GM18868 (cell line): Measurements from ENCODE around the gene FOXK1.

Experiments used
- ATAC-seq: cut with Tn5 transposase; IDR thresholded peaks from one replicate; pipeline ENCODE4 v1.9.1; 2021; ENCODE audit warnings: mild to moderate bottlenecking, moderate library complexity; ENCODE audit not compliant: unreplicated experiment

FOXK1 gene

DNA sequence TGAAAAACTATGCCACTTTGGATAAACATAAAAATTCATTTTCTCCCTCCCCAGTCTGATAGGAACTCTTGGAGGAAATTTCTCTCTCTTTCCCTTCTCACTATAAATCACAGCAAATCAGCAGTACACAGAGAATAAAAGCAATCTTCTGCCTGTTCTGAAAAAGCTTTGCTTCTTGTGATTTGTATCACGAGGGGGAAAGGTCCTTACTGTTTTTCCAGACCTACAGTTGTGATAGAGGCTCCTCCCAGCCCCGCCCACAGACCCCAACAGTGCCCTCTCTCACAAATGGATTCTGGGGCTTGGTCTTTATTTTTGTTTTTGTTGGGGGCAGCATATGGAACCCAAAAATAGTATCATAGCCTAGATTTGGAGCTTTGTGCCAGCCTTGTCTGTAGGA is 12.2 kb downstream of the FOXK1 start:
- ATAC-seq: no peak

DNA sequence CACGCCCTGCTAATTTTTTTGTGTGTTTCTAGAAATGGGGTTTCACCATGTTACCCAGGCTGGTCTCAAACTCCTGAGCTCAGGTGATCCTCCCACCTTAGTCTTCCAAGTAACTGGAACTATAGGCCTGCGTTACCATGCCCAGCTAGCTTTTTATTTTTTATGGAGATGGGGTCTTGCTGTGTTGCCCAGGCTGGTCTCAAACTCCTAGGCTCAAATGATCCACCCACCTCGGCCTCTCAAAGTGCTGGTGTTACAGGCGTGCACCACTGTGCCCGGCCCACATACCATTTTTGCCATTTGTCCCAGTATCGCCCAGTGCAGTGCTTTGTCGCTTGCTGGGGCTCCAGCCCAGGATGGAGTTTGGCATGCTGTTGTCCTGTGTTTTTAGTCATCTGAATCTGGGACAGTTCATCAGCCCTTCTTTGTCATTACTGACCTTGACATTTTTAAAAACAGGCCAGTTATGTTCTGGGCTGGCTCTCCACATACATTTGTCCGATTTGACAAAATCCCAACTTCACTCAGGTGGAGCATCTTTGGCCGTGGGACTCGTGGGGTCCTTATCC is 16.7 kb downstream of the FOXK1 start:
- no peak for ATAC-seq

DNA sequence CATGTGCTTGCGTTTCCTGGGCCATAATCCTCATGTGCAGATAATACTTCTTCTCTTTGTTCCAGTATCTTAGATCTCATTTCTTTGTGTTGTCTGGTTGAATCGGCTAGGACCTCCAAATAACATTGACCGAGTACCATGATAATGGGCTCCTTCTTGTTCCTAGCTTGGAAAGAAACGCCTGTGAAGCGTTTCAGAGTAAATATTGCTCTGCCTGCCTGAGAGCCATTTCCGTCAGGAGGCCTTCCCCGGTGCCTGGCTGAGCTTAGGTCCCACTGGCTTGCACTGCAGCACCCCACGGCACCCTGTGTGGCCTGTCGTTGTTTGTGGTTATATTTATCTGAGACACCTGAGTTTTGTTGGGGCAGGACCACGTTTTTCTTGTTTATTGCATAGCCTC is 17.7 kb downstream of the FOXK1 start:
- ATAC-seq: no peak

DNA sequence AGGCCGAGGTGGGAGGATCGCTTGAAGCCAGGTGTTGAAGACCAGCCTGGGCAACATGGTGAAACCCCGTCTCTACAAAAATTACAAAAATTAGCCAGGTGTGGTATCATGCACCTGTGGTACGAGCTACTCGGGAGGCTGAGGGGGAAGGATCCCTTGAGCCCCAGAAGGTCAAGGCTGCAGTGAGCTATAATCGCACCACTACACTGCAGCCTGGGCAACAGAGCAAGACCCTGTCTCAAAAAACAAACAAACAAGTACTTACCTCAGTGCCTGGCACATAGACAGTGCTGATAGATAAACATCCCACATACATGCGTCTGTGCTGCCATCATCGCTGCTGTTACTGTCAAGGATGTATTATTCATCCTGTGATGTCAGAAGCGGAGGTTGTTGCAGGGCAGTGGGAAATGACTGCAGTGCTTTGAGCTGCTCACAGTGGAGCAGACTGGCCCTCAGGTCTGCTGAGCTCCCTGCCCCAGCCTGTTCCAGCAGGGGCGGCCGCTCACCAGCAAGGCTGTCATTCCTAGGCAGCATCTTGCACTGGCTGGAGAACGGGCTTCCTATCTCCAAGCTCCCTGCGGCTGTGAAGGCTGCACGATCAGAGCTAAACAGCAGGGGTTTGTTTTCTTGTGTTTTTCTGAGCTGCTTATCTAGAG is 18.6 kb downstream of the FOXK1 start:
- ATAC-seq: no peak

DNA sequence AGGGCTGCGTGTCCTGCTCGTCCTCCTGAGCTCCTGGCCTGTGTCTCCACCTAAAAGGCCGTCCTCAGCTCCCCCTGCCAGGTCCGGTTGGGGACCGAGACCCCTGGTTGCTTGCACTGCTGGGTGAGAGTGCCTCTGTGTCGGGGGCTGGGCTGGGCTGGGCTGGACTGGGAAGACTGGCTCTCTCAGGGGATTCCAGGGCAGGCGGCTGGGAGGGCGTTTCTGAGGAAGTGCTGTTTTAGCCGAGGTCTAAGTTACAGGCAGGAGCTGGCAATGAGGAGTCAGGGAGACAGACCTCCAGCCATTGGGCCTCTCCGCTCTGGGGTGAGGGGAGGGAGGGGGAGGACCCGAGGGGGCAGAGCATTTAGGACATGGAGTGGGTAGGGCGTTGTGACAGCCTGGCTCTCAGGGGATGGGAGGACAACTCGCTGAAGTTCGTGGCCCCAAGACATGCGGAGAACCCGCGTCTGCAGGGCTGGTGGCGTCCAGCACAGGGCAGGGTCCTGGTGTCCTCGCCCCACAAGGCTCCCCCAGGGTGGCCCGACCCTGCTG is 20.9 kb downstream of the FOXK1 start:
- no peak for ATAC-seq

DNA sequence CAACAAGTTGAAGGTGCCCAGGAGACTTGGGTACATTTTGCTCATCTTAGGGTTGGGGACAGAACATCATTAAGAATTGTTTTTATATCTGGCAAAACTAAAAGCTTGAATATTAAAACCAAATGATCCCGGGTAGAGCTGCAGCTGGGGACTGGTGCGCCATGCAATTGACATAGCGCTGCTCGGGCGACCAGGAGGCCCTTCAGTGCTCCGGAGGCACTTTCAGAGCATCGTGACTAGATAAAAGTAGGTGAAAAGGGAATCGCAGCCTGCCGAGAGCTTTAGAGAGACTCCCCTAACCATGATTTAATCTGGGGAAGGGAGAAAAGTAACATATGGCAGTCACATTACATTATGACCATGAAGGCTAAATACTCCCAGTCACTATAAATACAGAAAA is 21.4 kb downstream of the FOXK1 start:
- no peak for ATAC-seq

DNA sequence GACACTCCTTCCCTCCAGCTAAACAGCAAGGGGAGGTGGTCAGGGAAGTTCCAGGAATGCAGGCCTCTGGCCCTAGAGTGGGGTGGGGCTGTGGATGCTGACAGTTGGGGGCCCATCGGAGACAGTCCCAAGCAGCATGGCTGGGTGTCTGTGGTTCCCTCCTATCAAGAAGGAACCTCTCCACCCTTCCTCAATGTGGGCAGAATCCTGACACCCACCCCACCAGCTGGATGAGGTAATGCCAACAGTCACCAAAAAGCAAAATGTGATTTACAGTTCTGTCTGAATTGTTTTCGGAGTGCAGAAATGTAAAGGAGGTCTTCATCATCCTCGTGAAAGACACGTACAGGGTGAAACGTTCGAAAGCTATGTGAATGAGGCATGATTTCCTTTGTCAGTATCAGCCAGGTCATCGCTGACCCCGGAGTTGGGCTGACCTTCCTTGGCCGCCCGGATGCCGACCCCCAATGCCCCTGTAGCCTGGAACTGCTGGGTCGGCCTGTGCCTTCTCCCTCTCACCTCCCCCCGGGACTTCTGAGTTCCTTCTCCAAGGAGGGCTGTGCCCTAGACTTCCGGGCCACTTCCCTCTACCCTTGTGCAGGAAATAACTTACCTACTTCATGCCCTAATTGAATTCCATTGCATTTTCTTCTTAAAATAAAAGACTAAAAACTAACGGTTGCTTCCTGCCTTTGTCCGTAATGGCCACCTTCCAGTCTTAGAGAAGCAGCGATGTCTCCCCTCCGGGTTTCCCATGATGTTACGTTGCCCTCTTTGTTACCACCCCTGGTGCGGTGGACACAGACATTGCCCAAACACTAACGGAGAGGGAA is 24.5 kb downstream of the FOXK1 start:
- no peak for ATAC-seq

DNA sequence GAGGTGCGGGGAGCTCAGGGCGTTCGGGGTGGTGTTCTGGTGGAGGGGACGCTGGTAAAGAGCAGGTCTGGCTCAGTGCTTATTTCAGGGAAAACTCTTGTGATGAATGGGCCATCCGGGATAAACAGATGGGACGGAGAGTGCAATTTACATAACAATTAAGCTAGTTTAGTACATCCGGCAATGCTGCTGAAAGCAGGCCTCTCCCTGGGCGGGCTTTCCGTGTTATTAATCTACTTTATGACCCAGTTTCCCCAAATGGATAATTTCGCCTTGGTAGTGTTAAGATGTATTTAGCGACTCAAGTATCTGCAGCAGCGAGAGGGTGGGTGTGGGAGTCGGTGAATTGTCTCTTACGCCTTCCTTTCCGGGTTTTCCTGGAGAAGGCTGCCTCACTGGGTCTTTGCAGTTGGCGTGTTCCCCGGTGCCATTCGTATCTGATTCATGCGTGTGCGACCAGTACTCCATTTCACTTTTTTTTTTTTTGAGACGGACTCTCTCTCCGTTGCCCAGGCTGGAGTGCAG is 25.2 kb downstream of the FOXK1 start:
- ATAC-seq: no peak

DNA sequence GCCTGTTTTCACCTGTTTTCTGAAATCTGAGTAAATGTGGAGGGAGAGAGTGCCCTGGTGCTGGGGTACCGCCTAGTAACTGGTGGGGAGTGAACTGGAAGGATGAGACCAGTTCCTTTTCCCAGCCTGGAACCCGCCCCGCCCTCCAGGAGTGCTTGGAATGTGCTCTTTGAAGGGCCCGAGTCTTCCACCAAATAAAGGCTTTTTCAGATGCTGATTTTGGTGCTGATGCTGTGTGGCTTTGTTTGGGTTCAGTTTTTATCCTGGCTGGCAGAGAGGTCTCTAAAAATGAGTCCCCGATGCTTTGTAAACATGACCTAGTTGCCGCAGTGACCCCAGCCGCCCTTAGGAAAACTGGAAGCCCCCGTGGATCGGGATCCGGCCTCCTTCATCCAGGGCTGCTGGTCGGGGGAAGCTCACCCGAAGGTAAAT is 25.9 kb downstream of the FOXK1 start:
- no peak for ATAC-seq

DNA sequence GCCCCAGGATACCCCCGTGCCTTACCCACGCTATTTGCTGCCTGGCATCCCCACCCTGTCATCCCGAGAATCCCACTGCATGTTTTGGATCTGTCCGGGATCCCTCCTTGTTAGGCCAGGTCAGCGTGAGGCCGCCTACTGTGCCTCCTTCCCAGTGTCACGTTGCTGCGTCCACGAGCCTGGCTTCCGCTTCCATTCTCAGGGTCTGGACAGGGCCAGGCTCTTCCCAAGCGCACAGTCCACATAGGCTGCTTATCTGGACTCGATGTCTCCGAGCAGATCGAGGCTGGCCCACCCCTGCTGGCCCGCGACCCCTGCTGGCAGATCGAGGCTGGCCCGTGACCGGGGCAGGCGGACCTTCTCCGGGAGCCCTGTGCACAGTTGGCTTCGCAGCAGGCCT is 27.1 kb downstream of the FOXK1 start:
- no peak for ATAC-seq

DNA sequence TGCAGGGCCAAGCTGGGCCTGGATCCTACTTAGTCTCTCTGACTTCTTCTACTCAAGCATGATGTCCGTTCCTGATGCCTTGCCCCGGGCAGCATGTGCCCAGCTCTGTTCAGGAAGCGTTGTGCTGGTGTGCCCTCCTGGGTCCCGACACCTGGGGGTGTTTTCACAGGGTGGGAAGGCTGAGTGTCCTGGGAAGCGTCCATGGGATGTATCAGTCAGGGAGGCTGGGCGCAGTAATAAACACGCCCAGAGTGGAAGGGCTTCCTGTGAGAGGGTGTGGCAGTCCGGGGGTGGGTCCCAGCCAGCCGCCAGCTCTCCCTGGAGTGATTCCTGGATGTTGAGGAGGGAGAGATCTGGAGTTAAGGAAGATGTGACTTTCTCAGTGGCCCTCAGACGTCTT is 29.0 kb downstream of the FOXK1 start:
- ATAC-seq: no peak

DNA sequence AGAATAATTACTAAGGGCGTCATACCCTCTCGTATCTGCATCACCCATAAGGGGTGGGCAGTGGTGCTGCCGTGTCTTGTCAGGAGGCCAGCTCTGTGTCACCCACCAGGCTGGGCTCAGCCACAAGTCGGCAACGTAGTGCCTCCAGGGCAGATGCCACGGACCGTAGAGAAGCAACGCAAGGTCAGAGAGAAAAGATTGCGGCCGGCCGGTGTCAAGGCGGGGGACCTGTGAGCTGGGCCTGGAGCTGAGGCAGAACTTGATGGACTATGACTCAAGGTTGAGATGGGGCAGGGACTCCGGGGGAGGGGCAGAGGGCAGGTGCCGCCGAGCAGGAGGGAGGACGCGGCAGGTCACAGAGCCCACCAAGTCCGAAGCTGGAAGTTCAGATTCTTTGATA is 29.5 kb downstream of the FOXK1 start:
- ATAC-seq: no peak

DNA sequence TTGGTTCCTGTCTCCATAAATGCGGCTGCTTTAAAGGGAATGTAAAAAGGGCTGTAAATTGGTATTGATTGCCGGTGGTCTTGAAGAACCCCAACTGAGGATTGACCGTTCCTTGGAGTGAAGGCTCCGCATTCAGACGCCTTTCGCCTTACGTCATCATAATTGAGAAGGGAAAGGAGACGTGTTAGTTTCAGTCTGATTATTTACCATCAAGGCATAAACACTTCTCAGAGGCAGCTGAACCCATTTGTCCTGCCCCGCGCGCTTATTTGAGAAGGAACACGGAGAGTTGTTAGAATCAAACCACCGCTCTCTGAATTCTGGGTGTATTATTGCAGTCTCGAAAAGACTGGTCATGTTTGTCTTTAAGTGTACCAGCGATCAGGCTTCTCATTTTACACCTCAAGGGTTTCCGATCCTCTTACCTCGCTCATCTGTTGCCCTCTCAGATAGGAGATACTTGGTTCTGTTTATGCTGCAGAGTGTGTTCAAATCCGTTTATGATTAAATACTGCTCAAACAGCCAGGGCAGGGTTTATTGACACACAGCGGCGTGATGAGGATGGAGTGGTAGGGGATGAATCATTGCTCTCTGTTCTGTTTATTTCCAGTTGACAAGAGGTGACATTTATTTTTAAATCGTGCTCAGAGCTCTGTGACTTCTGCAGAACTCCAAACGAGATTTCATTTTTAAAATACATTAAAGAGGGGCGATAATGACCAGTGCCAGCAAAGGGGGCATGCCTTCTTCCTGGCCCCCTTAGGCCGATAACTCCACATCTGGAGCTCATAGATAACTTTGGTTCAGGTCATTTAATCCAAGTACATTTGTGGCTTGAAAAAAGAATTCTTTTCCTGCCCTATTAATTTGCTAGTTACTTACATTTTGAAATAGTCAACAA is 30.4 kb downstream of the FOXK1 start:
- peak; percentile 82 for ATAC-seq

DNA sequence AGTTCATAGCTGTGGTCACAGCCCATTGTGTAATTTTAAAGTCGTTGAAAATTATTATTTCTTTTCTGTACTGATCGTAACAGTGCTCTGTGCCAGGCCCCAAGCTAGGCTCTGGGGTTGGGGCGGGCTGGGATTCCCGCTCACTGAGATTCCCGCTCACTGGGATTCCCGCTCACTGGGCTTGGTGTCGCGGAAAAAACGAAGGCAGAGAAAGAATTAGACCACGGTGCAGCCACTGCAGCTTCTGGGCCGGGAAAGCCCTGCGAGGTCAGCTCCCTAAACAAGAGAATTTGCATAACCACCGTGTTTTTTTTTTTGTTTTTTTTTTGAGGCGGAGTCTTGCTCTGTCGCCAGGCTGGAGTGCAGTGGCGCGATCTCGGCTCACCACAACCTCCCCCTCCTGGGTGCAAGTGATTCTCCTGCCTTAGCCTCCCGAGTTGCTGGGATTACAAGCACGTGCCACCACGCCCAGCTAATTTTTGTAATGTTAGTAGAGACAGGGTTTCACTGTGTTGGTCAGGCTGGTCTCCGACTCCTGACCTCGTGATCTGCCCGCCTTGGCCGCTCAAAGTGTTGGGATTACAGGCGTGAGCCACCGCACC is 31.2 kb downstream of the FOXK1 start:
- peak; percentile 68 for ATAC-seq

DNA sequence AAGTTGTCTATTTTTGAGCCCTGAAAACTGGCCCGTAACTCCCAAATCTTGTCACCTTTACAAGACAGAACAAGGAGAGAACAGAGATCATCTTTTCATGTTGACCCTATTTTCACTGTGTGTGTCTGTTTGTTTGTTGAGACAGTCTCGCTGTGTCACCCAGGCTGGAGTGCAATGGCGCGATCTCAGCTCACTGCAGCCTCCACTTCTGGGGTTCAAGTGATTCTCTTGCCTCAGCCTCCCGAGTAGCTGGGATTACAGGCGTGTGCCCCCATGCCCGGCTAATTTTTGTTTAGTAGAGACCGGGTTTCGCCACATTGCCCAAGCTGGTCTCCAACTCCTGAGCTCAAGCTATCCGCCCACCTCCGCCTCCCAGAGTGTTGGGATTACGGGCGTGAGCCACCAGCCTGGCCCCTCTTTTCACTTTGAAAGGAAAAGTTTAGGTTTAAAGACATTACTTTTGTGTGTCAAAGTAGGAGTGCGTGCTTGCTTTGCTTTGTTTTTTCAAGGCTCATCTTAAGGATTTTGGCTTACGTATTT is 32.1 kb downstream of the FOXK1 start:
- ATAC-seq: no peak

DNA sequence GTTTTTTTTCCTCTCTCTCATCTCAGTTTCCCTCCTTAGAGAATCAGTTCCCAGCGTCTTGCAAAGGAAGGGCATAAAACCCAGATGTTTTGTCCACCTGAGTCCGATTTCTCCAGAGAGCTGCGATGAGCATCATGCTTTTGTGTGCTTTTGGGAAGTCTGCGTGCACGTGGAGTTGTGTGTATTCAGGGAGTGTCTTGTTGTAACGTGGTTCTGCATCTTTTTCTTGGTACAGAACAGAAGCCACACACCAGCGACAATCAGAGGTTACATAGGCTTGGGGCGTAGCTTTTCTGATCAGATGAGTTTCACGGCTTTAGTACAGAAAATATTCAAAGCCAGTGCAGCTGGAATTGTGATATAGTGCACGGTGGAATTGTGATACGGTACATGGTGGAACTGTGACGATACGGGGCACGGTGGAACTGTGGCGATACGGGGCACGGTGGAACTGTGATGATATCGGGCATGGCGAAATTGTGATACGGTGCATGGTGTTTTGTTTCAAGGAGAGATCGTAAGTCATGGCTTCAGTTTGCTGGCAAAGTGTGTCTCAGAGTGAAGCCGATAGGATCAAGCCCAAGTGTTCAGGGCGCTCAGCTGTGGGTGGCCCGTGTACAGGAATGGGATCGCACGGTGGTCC is 32.8 kb downstream of the FOXK1 start:
- ATAC-seq: no peak

DNA sequence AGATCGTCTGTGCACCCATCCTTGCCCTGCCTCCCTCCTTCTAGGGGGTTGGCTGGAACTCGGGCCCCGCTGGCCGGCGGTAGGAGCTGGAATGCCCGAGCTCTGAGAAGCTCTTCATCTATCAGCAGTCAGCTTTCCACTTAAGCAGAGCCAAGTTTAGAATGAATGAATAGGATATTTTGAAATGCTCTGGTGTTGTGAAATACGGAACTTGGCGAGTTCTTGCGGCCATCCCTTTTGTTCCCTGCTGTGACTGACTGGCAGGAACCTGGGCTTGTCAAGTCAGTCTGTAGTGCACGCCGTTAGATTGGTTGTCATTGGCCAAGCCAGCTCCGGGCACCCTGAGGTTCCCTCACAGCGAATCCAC is 33.3 kb downstream of the FOXK1 start:
- no peak for ATAC-seq

DNA sequence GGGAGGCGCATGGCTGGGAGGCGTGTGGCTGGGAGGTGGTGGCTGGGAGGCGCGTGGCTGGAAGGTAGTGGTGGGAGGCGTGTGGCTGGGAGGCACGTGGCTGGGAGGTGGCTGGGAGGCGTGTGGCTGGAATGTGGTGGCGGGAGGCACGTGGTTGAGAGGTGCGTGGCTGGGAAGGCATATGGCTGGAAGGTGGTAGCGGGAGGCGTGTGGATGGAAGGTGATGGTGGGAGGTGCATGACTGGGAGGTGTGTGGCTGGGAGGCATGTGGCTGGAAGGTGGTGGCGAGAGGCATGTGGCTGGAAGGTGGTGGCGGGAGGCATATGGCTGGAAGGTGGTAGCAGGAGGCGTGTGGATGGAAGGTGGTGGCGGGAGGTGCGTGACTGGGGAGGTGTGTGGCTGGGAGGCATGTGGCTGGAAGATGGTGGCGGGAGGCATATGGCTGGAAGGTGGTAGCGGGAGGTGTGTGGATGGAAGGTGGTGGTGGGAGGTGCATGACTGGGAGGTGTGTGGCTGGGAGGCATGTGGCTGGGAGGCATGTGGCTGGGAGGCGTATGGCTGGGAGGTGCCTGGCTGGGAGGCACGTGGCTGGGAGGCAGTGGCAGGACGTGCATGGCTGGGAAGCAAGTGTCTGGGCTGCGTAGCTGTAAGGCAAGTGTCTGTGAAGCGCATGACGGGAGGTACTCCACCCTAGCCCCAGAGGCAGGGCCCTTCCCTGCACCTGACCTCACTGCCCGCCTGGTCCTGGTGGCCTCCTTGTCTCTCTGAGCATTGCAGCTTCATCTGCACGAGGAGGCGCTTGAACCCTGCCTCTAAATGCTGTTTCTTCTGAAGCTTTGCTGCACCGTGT is 35.1 kb downstream of the FOXK1 start:
- ATAC-seq: no peak

DNA sequence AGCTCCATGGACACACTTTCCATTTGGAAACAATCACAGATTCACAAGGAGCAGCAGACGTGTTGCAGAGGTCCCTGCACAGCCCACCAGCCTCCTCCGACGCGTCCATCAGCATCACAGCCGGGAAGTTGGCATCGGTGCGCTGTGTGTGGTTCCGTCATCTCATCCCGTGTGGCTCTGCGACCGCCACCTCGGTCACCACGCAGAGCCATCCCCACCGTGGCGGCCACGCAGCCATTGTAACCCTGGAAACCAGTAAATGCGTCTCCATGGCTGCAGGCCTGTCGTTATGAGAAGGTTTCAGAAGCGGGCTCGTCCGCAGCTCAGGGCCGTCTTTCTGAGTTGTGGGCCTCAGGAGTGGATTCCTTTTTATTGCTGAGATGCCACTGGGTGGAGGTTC is 36.0 kb downstream of the FOXK1 start:
- ATAC-seq: no peak
